WTC11 (cell line): ENCODE results near the gene GABRB2.

Source experiments
- CREM ChIP-seq: sonication (generic); formaldehyde crosslinking; IDR thresholded peaks from 2 replicates; pipeline ENCODE4 v1.8.1; 2022; ENCODE audit warnings: mild to moderate bottlenecking, missing genetic modification reagents, moderate library complexity
- TF ChIP-seq, protein P1 (sequence below): fragments of 200-600 bp; IDR thresholded peaks from 2 replicates; pipeline ENCODE4 v1.8.0; 2022; ENCODE audit warnings: antibody characterized with exemption

- no peak for TF ChIP-seq CREM (CRISPR knock-in tag)
- TF ChIP-seq, protein P1, sequence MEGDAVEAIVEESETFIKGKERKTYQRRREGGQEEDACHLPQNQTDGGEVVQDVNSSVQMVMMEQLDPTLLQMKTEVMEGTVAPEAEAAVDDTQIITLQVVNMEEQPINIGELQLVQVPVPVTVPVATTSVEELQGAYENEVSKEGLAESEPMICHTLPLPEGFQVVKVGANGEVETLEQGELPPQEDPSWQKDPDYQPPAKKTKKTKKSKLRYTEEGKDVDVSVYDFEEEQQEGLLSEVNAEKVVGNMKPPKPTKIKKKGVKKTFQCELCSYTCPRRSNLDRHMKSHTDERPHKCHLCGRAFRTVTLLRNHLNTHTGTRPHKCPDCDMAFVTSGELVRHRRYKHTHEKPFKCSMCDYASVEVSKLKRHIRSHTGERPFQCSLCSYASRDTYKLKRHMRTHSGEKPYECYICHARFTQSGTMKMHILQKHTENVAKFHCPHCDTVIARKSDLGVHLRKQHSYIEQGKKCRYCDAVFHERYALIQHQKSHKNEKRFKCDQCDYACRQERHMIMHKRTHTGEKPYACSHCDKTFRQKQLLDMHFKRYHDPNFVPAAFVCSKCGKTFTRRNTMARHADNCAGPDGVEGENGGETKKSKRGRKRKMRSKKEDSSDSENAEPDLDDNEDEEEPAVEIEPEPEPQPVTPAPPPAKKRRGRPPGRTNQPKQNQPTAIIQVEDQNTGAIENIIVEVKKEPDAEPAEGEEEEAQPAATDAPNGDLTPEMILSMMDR: no peak
These were observed 19.6 kb upstream of the GABRB2 start for GRCh38 chr5:161566081-161566480.
